Measurements from ENCODE around the gene GCNT4.

GCNT4 gene

DNA sequence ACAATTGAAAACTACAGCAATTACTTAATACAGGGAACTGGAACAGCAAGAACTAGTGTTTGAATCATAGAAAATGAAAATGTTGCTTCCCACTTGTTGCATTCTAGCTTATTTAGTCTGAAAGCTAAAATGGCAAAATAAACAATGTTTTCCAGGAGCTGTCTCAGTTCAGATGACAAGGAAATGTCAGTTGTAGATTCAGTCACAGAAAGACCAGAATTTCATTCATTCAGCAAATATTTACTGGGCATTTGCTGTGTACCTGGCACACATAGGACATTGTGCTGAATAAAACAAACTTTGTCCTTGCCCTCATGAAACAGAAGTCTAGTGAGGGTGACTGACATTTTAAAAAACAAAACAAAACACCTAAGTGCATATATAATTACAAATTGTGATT, 41.5 kb downstream of the GCNT4 start:
- no peak for DNase-seq

- DNase-seq, result no peak
Observed at GRCh38 chr5:75009556-75010345, 42.6 kb downstream of the GCNT4 start.

DNA sequence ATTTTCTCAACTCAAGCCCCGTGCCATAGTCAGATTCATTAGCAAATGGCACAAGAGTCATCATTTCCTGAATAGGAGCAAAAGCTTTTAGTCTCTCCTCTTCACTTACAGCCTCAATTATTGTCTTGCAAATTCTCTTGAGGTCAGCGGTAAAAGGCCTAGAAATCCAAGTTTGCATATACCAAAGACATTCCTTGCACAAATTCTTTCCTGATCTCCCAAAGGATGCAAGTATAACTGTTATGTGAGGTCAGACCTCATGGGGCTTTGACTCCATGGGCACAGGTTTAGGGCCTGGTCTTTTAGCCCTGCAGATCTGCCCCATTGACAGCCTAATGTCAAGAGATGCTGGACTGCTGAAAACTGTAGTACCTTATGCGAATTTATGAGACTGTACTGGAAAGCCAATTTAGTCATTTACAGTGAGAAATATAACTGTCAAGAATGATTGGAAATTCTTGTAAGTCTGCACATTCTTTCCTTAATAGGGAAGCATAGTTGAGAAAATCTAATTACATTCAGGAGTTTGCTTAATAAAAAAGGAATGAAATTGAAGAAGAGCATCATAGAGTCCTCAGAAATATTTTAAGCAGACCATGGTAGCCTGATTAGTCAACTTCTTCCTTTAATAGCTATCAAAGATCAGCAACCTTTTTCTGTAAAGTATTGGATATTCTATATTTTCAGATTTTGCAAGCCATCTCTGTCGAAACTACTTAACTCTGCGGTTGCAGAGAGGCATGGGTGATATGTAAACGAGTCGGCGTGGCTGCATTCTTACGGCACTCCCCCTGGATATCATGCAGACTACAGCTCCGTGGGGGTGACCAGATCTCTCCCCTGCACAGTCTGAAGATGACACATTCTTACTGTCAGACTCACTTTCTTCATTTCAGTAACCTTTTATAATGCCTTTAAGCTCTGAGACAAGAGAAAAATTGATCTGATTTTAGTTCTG, 45.2 kb downstream of the GCNT4 start:
- no peak for DNase-seq

DNA sequence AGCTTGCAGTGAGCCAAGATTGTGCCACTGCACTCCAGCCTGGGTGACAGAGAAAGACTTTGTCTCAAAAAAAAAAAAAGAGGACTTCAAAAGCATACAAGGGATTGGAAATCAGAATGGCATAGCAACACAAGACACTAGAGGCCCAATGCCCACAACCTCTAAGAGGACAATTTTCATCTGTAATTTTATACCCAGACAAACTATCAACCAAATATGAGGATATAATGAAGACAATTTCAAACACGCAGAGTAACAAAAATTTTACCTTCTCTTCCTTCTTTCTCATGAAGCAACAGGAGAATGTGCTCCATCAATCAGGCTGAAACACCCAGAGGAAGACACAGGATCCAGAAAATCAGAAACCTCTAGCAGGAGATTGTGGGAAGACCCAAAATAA, 46.8 kb downstream of the GCNT4 start:
- no peak for DNase-seq

Data from NCI-H345 (cell line).